ENCODE data around the gene COMMD6.

The COMMD6 gene

GRCh38 chr13:75521956-75522355, 15.7 kb downstream of the COMMD6 start:
- no peak for DNase-seq

- no peak for DNase-seq
Measured at GRCh38 chr13:75518439-75519088, 19.1 kb downstream of the COMMD6 start.

- DNase-seq, result no peak
Measured at GRCh38 chr13:75514080-75514995, 23.3 kb downstream of the COMMD6 start.

GRCh38 chr13:75513271-75513670, 24.4 kb downstream of the COMMD6 start:
- no peak for DNase-seq

- no peak for DNase-seq
Measured at GRCh38 chr13:75512253-75512652, 25.4 kb downstream of the COMMD6 start.

- DNase-seq, result no peak
Measured at GRCh38 chr13:75511051-75511625, 26.5 kb downstream of the COMMD6 start.

GRCh38 chr13:75508002-75508548, 29.6 kb downstream of the COMMD6 start:
- DNase-seq, result no peak

GRCh38 chr13:75507027-75508001, 30.3 kb downstream of the COMMD6 start:
- no peak for DNase-seq

GRCh38 chr13:75506018-75506417, 31.6 kb downstream of the COMMD6 start:
- no peak for DNase-seq

- DNase-seq, result no peak
Measured at GRCh38 chr13:75505327-75505726, 32.3 kb downstream of the COMMD6 start.

GRCh38 chr13:75495938-75496337, 41.7 kb downstream of the COMMD6 start:
- DNase-seq, result no peak

- no peak for DNase-seq
Measured at GRCh38 chr13:75494491-75494890, 43.1 kb downstream of the COMMD6 start.

- no peak for DNase-seq
Measured at GRCh38 chr13:75493156-75493555, 44.5 kb downstream of the COMMD6 start.

GRCh38 chr13:75492389-75492788, 45.3 kb downstream of the COMMD6 start:
- no peak for DNase-seq

- DNase-seq, result no peak
Measured at GRCh38 chr13:75491376-75491775, 46.3 kb downstream of the COMMD6 start.

- no peak for DNase-seq
Measured at GRCh38 chr13:75489502-75490263, 48.0 kb downstream of the COMMD6 start.

- no peak for DNase-seq
Measured at GRCh38 chr13:75486146-75487062, 51.2 kb downstream of the COMMD6 start.

- no peak for DNase-seq
Measured at GRCh38 chr13:75485286-75486062, 52.2 kb downstream of the COMMD6 start.

GRCh38 chr13:75482820-75483079, 54.9 kb downstream of the COMMD6 start:
- no peak for DNase-seq

Data from retina (tissue), 1 donor.